Tibial nerve (tissue), 4 donors: ENCODE data around the gene USP36.

ENCODE experiments used
- CTCF ChIP-seq, 5 experiments: fragments of 200-600 bp in 3 of 5; fragments of 450-650 bp in 2 of 5; sonication (generic) in 3 of 5; IDR thresholded peaks; one replicate each; pipeline ENCODE4 v1.5.1; 2016 to 2019; ENCODE audit warnings: antibody characterized with exemption in 5 of 5, mild to moderate bottlenecking in 3 of 5, moderate library complexity in 2 of 5
- EP300 ChIP-seq, 2 donors: sonication (generic); formaldehyde crosslinking; IDR thresholded peaks; one replicate each; pipeline ENCODE4 v1.6.1; 2017; ENCODE audit warnings: antibody characterized with exemption in 2 of 2, mild to moderate bottlenecking in 1 of 2
- POLR2A ChIP-seq, 2 donors: fragments of 450-650 bp; IDR thresholded peaks; one replicate each; pipeline ENCODE4 v1.6.1; 2017; ENCODE audit warnings: antibody characterized with exemption in 2 of 2, mild to moderate bottlenecking in 2 of 2, moderate library complexity in 2 of 2

- TF ChIP-seq CTCF (IDR thresholded peaks at IDR 0.05) (no peak), POLR2A (IDR thresholded peaks at IDR 0.05) (no peak), EP300 (IDR thresholded peaks at IDR 0.05) (no peak)
Measured at GRCh38 chr17:78859051-78859450, 18.4 kb upstream of the USP36 start.
